Prostate gland (tissue), 2 donors: Measurements from ENCODE around the gene CHCHD1. TPM values are rescaled to one million over a fixed set of nuclear protein-coding genes. Genes with fewer than 3 reads are reported as not detected.

ENCODE experiments used
- DNase-seq: peaks from one replicate; pipeline ENCODE4 v3.0.0-alpha.2; 2019; ENCODE audit warnings: low spot score
- H3K27ac ChIP-seq, 2 donors: fragments of 200-600 bp; sonication (generic); 2 replicates each; pipeline ENCODE4 v1.5.1; 2017 to 2019
- H3K27me3 ChIP-seq: fragments of 200-600 bp; sonication (generic); replicated peaks from 2 replicates; pipeline ENCODE4 v1.5.1; 2019; ENCODE audit not compliant: insufficient read depth
- H3K36me3 ChIP-seq, 2 donors: fragments of 200-600 bp; sonication (generic); 1 replicate in 1 of 2; 2 replicates in 1 of 2; pipeline versions ENCODE4 v1.5.1 to v1.8.1; 2017 to 2019
- H3K4me1 ChIP-seq: fragments of 200-600 bp; sonication (generic); replicated peaks from 2 replicates; pipeline ENCODE4 v1.5.1; 2019
- H3K4me3 ChIP-seq, 2 donors: fragments of 200-600 bp; sonication (generic); 2 replicates each; pipeline ENCODE4 v1.5.1; 2017 to 2019
- H3K9me3 ChIP-seq: fragments of 200-600 bp; sonication (generic); 2 replicates; pipeline ENCODE4 v1.5.1; 2017
- CTCF ChIP-seq, 4 experiments: fragments of 200-600 bp in 2 of 4; fragments of 450-650 bp in 2 of 4; sonication (generic) in 2 of 4; IDR thresholded peaks; 1 replicate in 3 of 4; 2 replicates in 1 of 4; pipeline ENCODE4 v1.5.1; 2016 to 2019; ENCODE audit warnings: antibody characterized with exemption in 4 of 4, mild to moderate bottlenecking in 2 of 4, moderate library complexity in 2 of 4
- POLR2A ChIP-seq: fragments of 450-650 bp; IDR thresholded peaks from one replicate; pipeline ENCODE4 v1.6.1; 2016; ENCODE audit warnings: antibody characterized with exemption, mild to moderate bottlenecking
- POLR2AphosphoS5 ChIP-seq: sonication (generic); formaldehyde crosslinking; IDR thresholded peaks from one replicate; pipeline ENCODE4 v1.6.1; 2017; ENCODE audit warnings: antibody characterized with exemption
- WGBS: methylation state at CpG from one replicate; pipeline ENCODE4 v1.1.5; 2018; 5-methylcytosine and 5-hydroxymethylcytosine counted together
- intact Hi-C: fragments of 100-400 bp; cut with DNase I; formaldehyde crosslinking; loops from one replicate; pipeline ENCODE4 v1.14.2; 2022
- total RNA-seq, 2 donors: library from RNA; depleted of rRNA; stranded (reverse); fragments of >200 nt; gene quantifications; one replicate each; pipeline ENCODE4 v1.1.0, GENCODE V29; 2016

Gene CHCHD1
- total RNA-seq, 2 donors from 2014 or later, result 33.2 to 55.6 TPM

GRCh38 chr10:73798927-73799560 is 17.2 kb downstream of the CHCHD1 start:
- H3K4me1 ChIP-seq, result peaks cover 6% of the 10 kb centered on the region
- DNase-seq, result no peak
- no peak overlapping the region for H3K4me3 ChIP-seq
- no peaks in the 10 kb centered on the region for H3K27me3 ChIP-seq
- H3K27ac ChIP-seq, result no peak overlapping the region
- TF ChIP-seq CTCF (IDR thresholded peaks at IDR 0.05) (no peak), POLR2AphosphoS5 (no peak), POLR2A (no peak)
- H3K9me3 ChIP-seq, result no peaks in the 10 kb centered on the region
- H3K36me3 ChIP-seq, result peaks cover 19 to 25% of the 10 kb centered on the region in 2 donors
- WGBS, result 76% methylated on average over 8 of the region's 10 CpGs
- intact Hi-C loops, result no loop called here

GRCh38 chr10:73799899-73800559 is 18.2 kb downstream of the CHCHD1 start:
- no peak for DNase-seq
- intact Hi-C loops, result no loop called here
- 65% methylated on average over 9 of the region's 9 CpGs for WGBS
- H3K27me3 ChIP-seq, result no peaks in the 10 kb centered on the region
- H3K4me1 ChIP-seq, result peaks cover 6% of the 10 kb centered on the region
- peaks cover 16 to 25% of the 10 kb centered on the region in 2 donors for H3K36me3 ChIP-seq
- no peaks in the 10 kb centered on the region for H3K9me3 ChIP-seq
- no peak overlapping the region for H3K4me3 ChIP-seq
- no peak for TF ChIP-seq POLR2AphosphoS5
- no peak for TF ChIP-seq CTCF (IDR thresholded peaks at IDR 0.05)
- H3K27ac ChIP-seq, result no peak overlapping the region

- H3K4me3 ChIP-seq, result no peak overlapping the region
- TF ChIP-seq POLR2A, result no peak
- no peak for TF ChIP-seq POLR2AphosphoS5
- no peaks in the 10 kb centered on the region for H3K9me3 ChIP-seq
- DNase-seq, result no peak
- no peaks in the 10 kb centered on the region for H3K27me3 ChIP-seq
- no peak overlapping the region for H3K27ac ChIP-seq
- WGBS, result 76% methylated on average over 20 of the region's 20 CpGs
- intact Hi-C loops, result no loop called here
- peaks cover 6% of the 10 kb centered on the region for H3K4me1 ChIP-seq
- H3K36me3 ChIP-seq, result peaks cover 23 to 25% of the 10 kb centered on the region in 2 donors
Observed at GRCh38 chr10:73800560-73801252, 18.9 kb downstream of the CHCHD1 start.

- 86% methylated on average over 13 of the region's 13 CpGs for WGBS
- Histone ChIP-seq H3K4me3 (no peak overlapping the region), H3K9me3 (no peaks in the 10 kb centered on the region), H3K36me3 (peaks cover 24 to 25% of the 10 kb centered on the region in 2 donors), H3K4me1 (peaks cover 6% of the 10 kb centered on the region), H3K27ac (peak overlapping the region in 1 of 2 donors; percentile 73), H3K27me3 (no peaks in the 10 kb centered on the region)
- TF ChIP-seq POLR2A (no peak), CTCF (IDR thresholded peaks at IDR 0.05) (no peak), POLR2AphosphoS5 (no peak)
- no peak for DNase-seq
- intact Hi-C loops, result no loop called here
Observed at GRCh38 chr10:73801253-73801590, 19.4 kb downstream of the CHCHD1 start.

GRCh38 chr10:73802276-73802991 is 20.6 kb downstream of the CHCHD1 start:
- no peaks in the 10 kb centered on the region for H3K9me3 ChIP-seq
- H3K27ac ChIP-seq, result peak overlapping the region; percentile 56 to 73
- intact Hi-C loops, result no loop called here
- 57% methylated on average over 11 of the region's 11 CpGs for WGBS
- peaks cover 18 to 19% of the 10 kb centered on the region in 2 donors for H3K36me3 ChIP-seq
- TF ChIP-seq POLR2AphosphoS5 (peak; percentile 84), POLR2A (no peak), CTCF (IDR thresholded peaks at IDR 0.05) (peak in 1 of 4 experiments; percentile 7)
- H3K4me3 ChIP-seq, result no peak overlapping the region
- H3K27me3 ChIP-seq, result no peaks in the 10 kb centered on the region
- peak; percentile 57 for DNase-seq
- H3K4me1 ChIP-seq, result peaks cover 6% of the 10 kb centered on the region
